GM03348 (cell line): ENCODE results near the gene PSMD7.
A peak's percentile ranks its signal among the peaks of the same experiment; 100 is the strongest.
"Not testable (repeated sequence)": the region's sequence is repeated elsewhere in the genome, so short reads cannot be mapped to it uniquely, and the experiment has no call there.

Experiments used
- DNase-seq: peaks from one replicate; pipeline ENCODE4 v3.0.0; 2012; ENCODE audit warnings: low spot score

PSMD7 gene

GRCh38 chr16:74297145-74297665 is 591 bp downstream of the PSMD7 start:
- peak; percentile 71 for DNase-seq

GRCh38 chr16:74298104-74298503 is 1.5 kb downstream of the PSMD7 start:
- no peak for DNase-seq

GRCh38 chr16:74302341-74302740 is 5.7 kb downstream of the PSMD7 start:
- no peak for DNase-seq

GRCh38 chr16:74304164-74304834 is 7.7 kb downstream of the PSMD7 start:
- DNase-seq, result peak; percentile 22

- no peak for DNase-seq
These were observed 8.2 kb downstream of the PSMD7 start for GRCh38 chr16:74304835-74305176.

- no peak for DNase-seq
These were observed 8.7 kb downstream of the PSMD7 start for GRCh38 chr16:74305281-74305680.

GRCh38 chr16:74305978-74306784 is 9.6 kb downstream of the PSMD7 start:
- no peak for DNase-seq

- DNase-seq, result no peak
These were observed 10.8 kb downstream of the PSMD7 start for GRCh38 chr16:74307383-74307782.

- DNase-seq, result peak; percentile 74
These were observed 13.5 kb downstream of the PSMD7 start for GRCh38 chr16:74309789-74310781.

GRCh38 chr16:74315059-74315458 is 18.4 kb downstream of the PSMD7 start:
- DNase-seq, result no peak

GRCh38 chr16:74320707-74321106 is 24.1 kb downstream of the PSMD7 start:
- no peak for DNase-seq

GRCh38 chr16:74321356-74321755 is 24.7 kb downstream of the PSMD7 start:
- DNase-seq, result no peak

- no peak for DNase-seq
These were observed 25.7 kb downstream of the PSMD7 start for GRCh38 chr16:74322301-74322710.

- not testable (repeated sequence) for DNase-seq
These were observed 28.2 kb downstream of the PSMD7 start for GRCh38 chr16:74324777-74325176.

GRCh38 chr16:74325641-74326040 is 29.0 kb downstream of the PSMD7 start:
- DNase-seq, result no peak

- DNase-seq, result not testable (repeated sequence)
These were observed 31.7 kb downstream of the PSMD7 start for GRCh38 chr16:74328346-74328745.

GRCh38 chr16:74332469-74332868 is 35.9 kb downstream of the PSMD7 start:
- not testable (repeated sequence) for DNase-seq

- not testable (repeated sequence) for DNase-seq
These were observed 40.9 kb downstream of the PSMD7 start for GRCh38 chr16:74337506-74337905.

GRCh38 chr16:74339226-74339625 is 42.6 kb downstream of the PSMD7 start:
- not testable (repeated sequence) for DNase-seq

GRCh38 chr16:74353038-74353437 is 56.4 kb downstream of the PSMD7 start:
- not testable (repeated sequence) for DNase-seq
